EH (cell line): Measurements from ENCODE around the gene RTF2.

ENCODE experiments used
- DNase-seq: peaks from one replicate; pipeline ENCODE4 v3.0.0-alpha.2; 2015; ENCODE audit warnings: low read depth

Gene RTF2

DNA sequence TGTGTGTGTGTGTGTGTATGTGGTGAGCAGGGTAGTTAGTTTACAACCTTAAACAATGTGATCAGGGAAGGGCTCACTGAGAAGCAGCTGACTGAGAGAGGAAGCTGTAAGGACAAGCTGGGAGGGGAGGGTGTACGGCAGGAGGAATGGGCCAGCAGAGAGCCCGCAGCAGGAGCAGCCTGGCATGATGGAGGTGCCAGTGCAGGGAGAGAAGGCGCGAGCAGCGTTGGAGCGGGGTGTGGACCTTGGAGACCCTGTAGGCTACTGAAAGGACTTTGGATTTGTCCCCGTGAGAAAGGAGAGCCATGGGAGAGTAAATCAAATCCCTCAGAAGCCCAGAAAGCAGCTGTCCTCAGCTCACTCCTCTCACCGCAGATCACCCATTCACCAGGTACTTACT is 83.1 kb downstream of the RTF2 start:
- no peak for DNase-seq

- DNase-seq = no peak
Measured at GRCh38 chr20:56552911-56553629, 84.6 kb downstream of the RTF2 start.

DNA sequence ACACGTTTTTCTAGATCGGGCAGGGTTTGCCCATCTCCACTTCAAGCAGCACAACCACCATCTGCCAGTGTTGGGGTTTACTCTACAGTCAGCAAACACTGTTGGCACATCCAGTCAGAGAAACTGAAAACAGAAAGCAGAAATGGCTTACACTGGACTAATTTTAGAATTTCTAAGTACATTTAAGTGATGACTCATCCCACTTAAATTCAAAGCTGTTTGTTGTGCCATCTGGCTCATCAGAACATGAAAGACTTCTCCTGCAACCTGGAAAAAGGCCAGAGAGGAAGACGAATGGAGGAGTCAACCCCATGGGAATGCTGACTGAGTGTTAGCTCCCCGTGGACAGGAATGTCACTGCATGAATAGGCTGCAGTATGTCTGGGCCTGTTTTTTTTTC is 86.4 kb downstream of the RTF2 start:
- peak; percentile 99 for DNase-seq

DNA sequence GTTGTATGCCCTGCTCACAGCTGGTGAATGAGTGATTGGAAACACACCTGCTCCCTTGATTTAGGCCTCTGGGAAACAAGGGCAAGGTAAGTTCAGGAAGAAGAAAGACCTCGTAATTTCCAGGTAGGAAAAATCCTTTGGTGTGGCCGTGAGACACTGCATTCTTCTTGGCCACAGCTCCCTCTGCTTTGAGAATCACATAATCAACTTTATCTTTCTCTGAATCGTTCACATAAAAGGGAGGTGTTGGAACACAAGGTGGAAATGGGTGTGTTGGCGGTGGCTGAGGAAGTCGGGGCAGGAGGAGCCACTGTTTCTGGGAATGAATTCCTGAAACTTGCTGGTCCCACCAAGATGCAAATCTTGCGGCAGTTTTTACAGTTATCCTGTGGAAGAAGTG is 90.5 kb downstream of the RTF2 start:
- DNase-seq = no peak

GRCh38 chr20:56564526-56564925 is 96.1 kb downstream of the RTF2 start:
- DNase-seq = peak; percentile 42

GRCh38 chr20:56565511-56565910 is 97.1 kb downstream of the RTF2 start:
- no peak for DNase-seq

DNA sequence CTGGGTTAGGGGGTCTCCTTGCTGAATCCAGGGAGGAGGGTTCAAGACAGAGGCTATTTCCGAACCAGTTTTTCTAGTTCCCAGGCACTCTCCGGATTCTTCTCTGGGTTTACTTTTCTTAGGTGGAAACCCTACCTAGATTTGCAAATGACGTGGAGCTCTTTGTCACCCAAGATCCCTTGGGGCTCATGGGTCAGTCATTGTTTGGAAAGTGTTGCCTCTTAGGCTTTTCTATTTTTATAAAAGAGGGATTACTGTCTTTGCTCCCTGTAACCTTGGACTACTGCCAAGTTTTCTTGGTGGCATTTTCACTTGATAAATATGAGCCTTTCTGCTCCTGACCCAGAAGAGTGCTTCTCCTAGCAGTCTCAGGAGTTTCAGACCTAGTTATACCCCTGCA is 98.2 kb downstream of the RTF2 start:
- DNase-seq = peak; percentile 18
